Heart left ventricle (tissue), 16 donors: ENCODE data around the gene UBR1. TPM values are rescaled to one million over a fixed set of nuclear protein-coding genes. Genes with fewer than 3 reads are reported as not detected.
A peak's percentile ranks its signal among the peaks of the same experiment; 100 is the strongest.
"Not testable (repeated sequence)": the region's sequence is repeated elsewhere in the genome, so short reads cannot be mapped to it uniquely, and the experiment has no call there.

ENCODE experiments used
- ATAC-seq, 4 donors: fragments of 200-7000 bp; cut with Tn5 transposase; one replicate each; pipeline ENCODE4 v1.9.1; 2020 to 2022; ENCODE audit warnings: moderate library complexity in 4 of 4, mild to moderate bottlenecking in 3 of 4, moderate number of reproducible peaks in 1 of 4
- DNase-seq, 5 donors: peaks; one replicate each; pipeline ENCODE4 v3.0.0-alpha.2; 2020
- H3K27ac ChIP-seq, 12 donors: fragments of 200-600 bp; sonication (generic) in 4 of 12; one replicate each; pipeline versions ENCODE4 v1.5.0 to v1.8.0; 2016 to 2022; ENCODE audit warnings: mild to moderate bottlenecking in 2 of 12
- H3K27me3 ChIP-seq, 9 donors: fragments of 200-600 bp; sonication (generic) in 2 of 9; one replicate each; pipeline versions ENCODE4 v1.5.1 to v1.8.0; 2016 to 2022; ENCODE audit warnings: mild to moderate bottlenecking in 3 of 9
- H3K36me3 ChIP-seq, 9 donors: fragments of 200-600 bp; sonication (generic) in 2 of 9; one replicate each; pipeline versions ENCODE4 v1.5.0 to v1.8.0; 2018 to 2022; ENCODE audit warnings: mild to moderate bottlenecking in 2 of 9
- H3K4me1 ChIP-seq, 12 donors: fragments of 200-600 bp; sonication (generic) in 4 of 12; one replicate each; pipeline versions ENCODE4 v1.5.0 to v1.8.0; 2016 to 2022; ENCODE audit warnings: mild to moderate bottlenecking in 3 of 12
- H3K4me3 ChIP-seq, 12 donors: fragments of 200-600 bp; sonication (generic) in 4 of 12; one replicate each; pipeline versions ENCODE4 v1.5.0 to v1.8.0; 2017 to 2022; ENCODE audit warnings: mild to moderate bottlenecking in 9 of 12, moderate library complexity in 4 of 12
- H3K9me3 ChIP-seq, 12 donors: fragments of 200-600 bp; sonication (generic) in 4 of 12; one replicate each; pipeline versions ENCODE4 v1.5.0 to v1.8.0; 2016 to 2022; ENCODE audit warnings: mild to moderate bottlenecking in 1 of 12
- CTCF ChIP-seq, 12 donors: fragments of 200-600 bp; sonication (generic) in 4 of 12; IDR thresholded peaks; one replicate each; pipeline versions ENCODE4 v1.5.0 to v1.8.0; 2018 to 2022; ENCODE audit warnings: antibody characterized with exemption in 12 of 12, mild to moderate bottlenecking in 5 of 12
- POLR2A ChIP-seq, 2 donors: fragments of 450-650 bp; IDR thresholded peaks; one replicate each; pipeline ENCODE4 v1.6.1; 2017; ENCODE audit warnings: antibody characterized with exemption in 2 of 2, mild to moderate bottlenecking in 2 of 2, moderate library complexity in 2 of 2
- WGBS, 4 donors: extraction: QIAGEN DNeasy Blood & Tissue Kit in 2 of 4; methylation state at CpG; one replicate each; pipeline versions ENCODE4 v1.1.5 to v1.1.7; 2013 to 2018; 5-methylcytosine and 5-hydroxymethylcytosine counted together
- intact Hi-C, 10 donors: fragments of 100-400 bp; cut with DNase I; formaldehyde crosslinking; loops; one replicate each; pipeline versions ENCODE4 v1.11.1 to v1.14.2; 2022
- polyA plus RNA-seq, 2 donors: library from polyadenylated mRNA; stranded (reverse); fragments of 200-250 nt; gene quantifications; one replicate each; pipeline ENCODE4 v1.2.3, GENCODE V29; 2013
- total RNA-seq, 9 donors: library from RNA; depleted of rRNA in 2 of 9; stranded (reverse); fragments of >200 nt in 2 of 9; fragmentation: NEBNext Ultra II Directional in 3 of 9; extraction: Animal tissue kit (Norgen Biotek cat#: 25700) in 3 of 9; gene quantifications; one replicate each; pipeline versions ENCODE4 v1.1.0 to v1.2.4, GENCODE V29; 2016 to 2023
- donor health status: ischemic (EF 13 %, LVEDD 7.1; RV severe dilation, severe dysfunction).
- donor health status: healthy with polysubstance abuse.
- donor health status: DM: no; HTN: yes; CAD: no.
- donor health status: DM: no; HTN: no; CAD: no.
- donor health status: ischemic (EF 25% LVEDD 6.9; RV normal size, moderate dysfunction).
- donor health status: ischemic (EF 25% LVEDD 5.7; RV mildly dilated, moderate dysfunction).
- donor health status: healthy.
- donor health status: DM: yes; HTN: yes; CAD: no.
- donor health status: ischemic (EF 35%, LVEDD 5.7; RV mildly dilated, moderate dysfunction).
- donor health status: nonischemic (EF 11% LVEDD 7.7; RV severe dilation, severe dysfunction).
- donor health status: DM: yes; HTN: yes; CAD: no.
- donor health status: PGD.
- donor health status: ischemic (EF 29% LVEDD 5.4; RV normal size, mild dysfunction).
- donor health status: nonischemic (EF 23%, LVEDD 6.1; RV moderate dilation, normal function).

UBR1 gene
- total and polyA plus RNA-seq, 11 donors, result 4.9 to 38.9 (median 25.0) TPM

- ATAC-seq (no peak), DNase-seq (no peak)
- Histone ChIP-seq H3K27me3 (no peaks in the 10 kb centered on the region), H3K27ac (no peak overlapping the region), H3K4me3 (no peak overlapping the region), H3K36me3 (peaks cover 0 to 99% (median 96%) of the 10 kb centered on the region in 9 donors), H3K9me3 (no peaks in the 10 kb centered on the region), H3K4me1 (no peaks in the 10 kb centered on the region)
- intact Hi-C loops, result no loop called here
- 91 to 94% (median 91%) methylated on average over 2 of the region's 2 CpGs for WGBS, 4 donors
- TF ChIP-seq CTCF (IDR thresholded peaks at IDR 0.05) (no peak), POLR2A (IDR thresholded peaks at IDR 0.05) (no peak)
Observed at GRCh38 chr15:43046484-43046883, 59.4 kb downstream of the UBR1 start.

GRCh38 chr15:43042885-43043284 lies 63.0 kb downstream of the UBR1 start:
- Histone ChIP-seq H3K27ac (no peak overlapping the region), H3K36me3 (peaks cover 0 to 88% (median 75%) of the 10 kb centered on the region in 9 donors), H3K27me3 (no peaks in the 10 kb centered on the region), H3K9me3 (no peaks in the 10 kb centered on the region), H3K4me3 (no peak overlapping the region), H3K4me1 (no peaks in the 10 kb centered on the region)
- intact Hi-C loops, result no loop called here
- DNase-seq (no peak), ATAC-seq (no peak)
- TF ChIP-seq CTCF (IDR thresholded peaks at IDR 0.05), result no peak
- TF ChIP-seq POLR2A (IDR thresholded peaks at IDR 0.05), result no peak
- WGBS, 4 donors, result 48 to 61% (median 54%) methylated on average over 1 of the region's 1 CpG

- H3K36me3 ChIP-seq, result peaks cover 0 to 88% (median 75%) of the 10 kb centered on the region in 9 donors
Observed at GRCh38 chr15:43041085-43041484, 64.8 kb downstream of the UBR1 start.

GRCh38 chr15:43035240-43035639 lies 70.6 kb downstream of the UBR1 start:
- intact Hi-C loops, result not testable (repeated sequence)

More at GRCh38 chr15:43041085-43041484, 64.8 kb downstream of the UBR1 start:
- H3K4me3 ChIP-seq, intact Hi-C loops, ATAC-seq, DNase-seq, H3K27me3 ChIP-seq, H3K4me1 ChIP-seq, H3K27ac ChIP-seq, H3K9me3 ChIP-seq: not testable (repeated sequence)
- 96 to 99% (median 97%) methylated on average over 3 of the region's 3 CpGs for WGBS, 4 donors

GRCh38 chr15:43029476-43029875 lies 76.4 kb downstream of the UBR1 start:
- H3K4me3 ChIP-seq, result no peak overlapping the region
- no peaks in the 10 kb centered on the region for H3K27me3 ChIP-seq
- no peak for TF ChIP-seq CTCF (IDR thresholded peaks at IDR 0.05)
- no peak for TF ChIP-seq POLR2A (IDR thresholded peaks at IDR 0.05)
- intact Hi-C loops, result no loop called here
- DNase-seq (no peak), ATAC-seq (no peak)
- no peaks in the 10 kb centered on the region for H3K4me1 ChIP-seq
- peaks cover 0 to 100% (median 98%) of the 10 kb centered on the region in 9 donors for H3K36me3 ChIP-seq
- no peaks in the 10 kb centered on the region for H3K9me3 ChIP-seq
- H3K27ac ChIP-seq, result peak overlapping the region in 1 of 12 donors; percentile 56

More at GRCh38 chr15:43035240-43035639, 70.6 kb downstream of the UBR1 start:
- not testable (repeated sequence) for DNase-seq, H3K27ac ChIP-seq, H3K27me3 ChIP-seq, H3K4me1 ChIP-seq, H3K4me3 ChIP-seq, H3K9me3 ChIP-seq, ATAC-seq
- WGBS, 4 donors, result 78 to 100% methylated on average over 1 of the region's 1 CpG; no CpG with 5 or more reads in 2 of the 4 donors
- peaks cover 0 to 90% (median 78%) of the 10 kb centered on the region in 9 donors for H3K36me3 ChIP-seq
